ENCODE data around the gene SGTA.
"Not testable (repeated sequence)": the region's sequence is repeated elsewhere in the genome, so short reads cannot be mapped to it uniquely, and the experiment has no call there.

SGTA gene

GRCh38 chr19:2795827-2796658 lies 13.0 kb upstream of the SGTA start:
- DNase-seq (ENCODE audit: low read depth in 2 of 2, low spot score in 1 of 2): no peak

DNA sequence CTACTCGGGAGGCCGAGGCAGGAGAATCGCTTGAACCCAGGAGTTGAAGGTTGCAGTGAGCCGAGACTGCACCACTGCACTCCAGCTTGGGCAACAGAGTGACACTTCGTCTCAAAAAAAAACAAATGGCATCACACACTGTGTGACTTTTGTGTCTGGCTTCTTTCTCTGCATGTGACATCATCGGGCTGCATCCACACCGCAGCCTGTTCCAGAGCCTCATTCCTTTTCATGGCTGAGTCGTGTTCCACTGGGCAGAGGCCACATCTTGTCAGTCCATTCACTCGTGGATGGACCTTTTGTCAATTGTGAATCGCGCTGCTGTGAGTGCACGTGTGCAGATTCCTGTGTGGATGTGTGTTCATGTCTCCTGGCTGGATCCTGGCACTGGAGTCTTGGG lies 10.5 kb upstream of the SGTA start:
- DNase-seq (ENCODE audit: low read depth in 2 of 2, low spot score in 1 of 2): no peak

GRCh38 chr19:2793126-2793525 lies 10.1 kb upstream of the SGTA start:
- no peak for DNase-seq (ENCODE audit: low read depth in 2 of 2, low spot score in 1 of 2)

DNA sequence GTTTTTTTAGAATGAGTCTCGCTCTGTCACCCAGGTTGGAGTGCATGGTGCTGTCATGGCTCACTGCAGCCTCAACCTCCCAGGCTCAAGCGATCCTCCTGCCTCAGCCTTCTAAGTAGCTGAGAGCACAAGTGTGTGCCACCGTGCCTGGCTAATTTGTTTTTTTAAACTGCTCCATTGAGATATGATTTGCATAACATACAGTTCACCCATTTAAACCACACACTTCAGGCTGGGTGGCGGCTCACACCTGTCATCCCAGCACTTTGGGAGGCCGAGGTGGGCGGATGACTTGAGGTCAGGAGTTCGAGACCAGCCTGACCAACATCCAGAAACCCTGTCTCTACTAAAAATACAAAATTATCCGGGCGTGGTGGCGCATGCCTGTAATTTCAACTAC lies 9.6 kb upstream of the SGTA start:
- DNase-seq (ENCODE audit: low read depth in 2 of 2, low spot score in 1 of 2): not testable (repeated sequence)

GRCh38 chr19:2791876-2792275 lies 8.8 kb upstream of the SGTA start:
- DNase-seq (ENCODE audit: low read depth in 2 of 2, low spot score in 1 of 2): no peak

- no peak for DNase-seq (ENCODE audit: low read depth in 2 of 2, low spot score in 1 of 2)
These were observed 8.4 kb upstream of the SGTA start for GRCh38 chr19:2791440-2791839.

- no peak for DNase-seq (ENCODE audit: low read depth in 2 of 2, low spot score in 1 of 2)
These were observed 7.6 kb upstream of the SGTA start for GRCh38 chr19:2790557-2791271.

DNA sequence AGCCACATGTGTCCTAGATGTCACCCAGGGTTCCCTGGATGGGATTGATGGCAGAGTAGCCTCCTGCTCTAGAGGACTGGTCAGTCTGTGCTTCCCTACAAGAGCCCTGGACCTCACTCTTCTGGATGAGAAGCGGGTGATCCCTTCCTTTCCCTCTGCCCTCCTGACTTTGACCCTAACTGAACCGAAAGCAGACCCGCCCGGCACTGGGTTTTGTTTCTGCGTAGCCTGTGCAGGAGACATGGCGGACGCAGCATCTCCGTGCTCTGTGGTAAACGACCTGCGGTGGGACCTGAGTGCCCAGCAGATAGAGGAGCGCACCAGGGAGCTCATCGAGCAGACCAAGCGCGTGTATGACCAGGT lies 7.1 kb upstream of the SGTA start:
- no peak for DNase-seq (ENCODE audit: low read depth in 2 of 2, low spot score in 1 of 2)

DNA sequence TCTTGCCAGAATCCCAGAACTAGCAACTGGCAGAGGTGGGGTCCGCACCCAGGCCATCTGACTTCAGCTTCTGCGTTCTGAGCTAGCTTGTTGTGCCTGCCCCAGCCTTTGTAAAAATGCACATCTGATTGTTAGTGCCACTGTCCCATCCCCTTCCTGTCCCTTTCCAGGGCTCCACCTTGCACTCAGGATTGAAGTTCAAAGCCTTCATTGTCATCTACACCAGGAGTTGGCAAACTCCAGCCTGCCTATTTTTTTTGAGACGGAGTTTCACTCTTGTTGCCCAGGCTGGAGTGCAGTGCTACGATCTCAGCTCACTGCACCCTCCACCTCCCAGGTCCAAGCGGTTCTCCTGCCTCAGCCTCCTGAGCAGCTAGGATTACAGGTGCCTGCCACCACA lies 5.2 kb upstream of the SGTA start:
- no peak for DNase-seq (ENCODE audit: low read depth in 2 of 2, low spot score in 1 of 2)

- DNase-seq (ENCODE audit: low read depth in 2 of 2, low spot score in 1 of 2): no peak
These were observed 4.0 kb upstream of the SGTA start for GRCh38 chr19:2787115-2787514.

DNA sequence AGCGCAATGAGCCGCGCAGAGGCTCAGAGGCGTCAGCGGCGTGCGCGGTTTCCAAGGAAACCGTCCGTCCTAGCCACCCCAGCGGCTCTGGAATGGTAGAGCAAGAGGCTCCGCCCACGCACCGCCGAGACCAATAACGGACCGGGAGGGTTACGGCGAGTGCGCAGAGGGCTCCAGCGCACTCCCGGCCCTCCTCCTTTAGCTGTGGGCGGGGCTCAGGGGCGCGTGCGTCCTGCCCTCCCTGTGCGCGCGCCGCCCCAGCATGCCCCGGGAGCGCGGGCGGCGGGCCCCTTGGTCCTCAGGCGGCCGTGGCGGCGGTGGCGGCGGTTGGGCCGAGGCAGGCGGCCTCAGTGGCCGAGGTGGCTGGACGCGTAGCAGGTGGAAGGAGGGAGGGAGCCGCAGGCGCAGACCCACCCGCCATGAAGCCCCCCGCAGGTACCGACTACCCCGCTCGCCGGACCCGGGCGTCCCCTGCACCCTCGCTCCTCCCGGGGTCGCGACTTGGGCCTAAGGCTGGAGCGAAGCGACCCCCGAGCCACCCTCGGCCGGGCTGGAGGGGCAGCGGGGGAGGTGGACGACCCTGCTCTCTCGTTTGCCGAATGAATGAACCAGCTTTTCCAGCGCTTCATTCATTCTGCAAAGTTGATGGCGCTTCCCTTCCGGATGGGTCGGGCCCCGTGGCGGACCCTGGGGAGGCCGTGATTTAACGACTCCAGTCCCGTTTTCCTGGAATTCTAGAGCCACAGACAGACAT lies 2.3 kb upstream of the SGTA start, which contains the start of gene THOP1:
TSS of gene THOP1 (plus strand) at position 260 of the 754 bp plus-strand sequence. CDS start at position 420, 160 bp downstream.
- DNase-seq (ENCODE audit: low read depth in 2 of 2, low spot score in 1 of 2): peak; percentile 99

- no peak for DNase-seq (ENCODE audit: low read depth in 2 of 2, low spot score in 1 of 2)
These were observed 690 bp upstream of the SGTA start for GRCh38 chr19:2783781-2784145.

DNA sequence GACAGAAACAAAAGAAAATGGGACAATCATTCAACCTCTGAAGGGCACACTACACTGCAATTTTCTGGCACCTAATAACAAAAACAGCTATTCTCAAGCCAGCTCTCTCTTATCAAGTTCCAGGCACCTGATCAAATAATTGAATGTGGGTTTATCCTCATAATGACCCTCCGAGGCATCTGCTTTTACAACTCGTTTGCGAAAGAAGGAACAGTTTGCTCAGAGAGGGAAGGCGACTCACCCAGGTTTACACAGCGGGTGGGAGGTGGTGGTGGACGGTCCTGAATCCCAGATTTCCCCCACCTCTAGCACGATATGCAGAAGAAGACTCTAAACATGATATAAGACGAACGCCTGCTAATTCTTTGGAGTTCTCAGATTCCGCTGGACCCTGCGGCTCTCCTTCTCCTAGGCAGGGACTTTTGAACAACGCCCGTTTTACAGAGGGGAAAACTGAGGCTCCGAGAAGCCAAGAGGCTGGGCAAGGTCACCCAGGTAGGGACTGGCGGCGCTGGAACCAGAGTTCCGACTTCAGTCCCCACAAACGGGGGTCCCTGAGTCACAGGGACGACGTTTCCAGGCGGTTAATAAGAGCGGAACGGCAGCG lies 641 bp downstream of the SGTA start:
- DNase-seq (ENCODE audit: low read depth in 2 of 2, low spot score in 1 of 2): no peak

DNA sequence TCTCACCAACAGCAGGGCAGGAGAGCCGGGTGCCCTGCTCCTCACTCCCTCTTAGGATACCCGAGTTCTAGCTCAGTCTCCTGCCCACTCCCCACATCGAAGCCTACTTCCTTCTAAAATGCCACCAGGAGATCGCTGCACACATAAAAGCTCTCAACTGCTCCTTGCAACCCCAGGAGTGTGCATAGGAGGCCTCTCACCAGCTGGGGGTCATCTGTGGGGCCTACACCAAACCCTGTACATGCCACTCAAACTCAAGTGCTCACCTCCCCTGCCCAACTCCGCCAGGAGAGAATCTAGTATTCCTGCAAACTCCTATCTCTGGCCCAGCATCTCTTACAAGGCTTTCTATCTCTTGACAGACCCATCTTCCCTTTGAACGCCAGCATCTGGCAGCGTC lies 2.8 kb downstream of the SGTA start:
- no peak for DNase-seq (ENCODE audit: low read depth in 2 of 2, low spot score in 1 of 2)

DNA sequence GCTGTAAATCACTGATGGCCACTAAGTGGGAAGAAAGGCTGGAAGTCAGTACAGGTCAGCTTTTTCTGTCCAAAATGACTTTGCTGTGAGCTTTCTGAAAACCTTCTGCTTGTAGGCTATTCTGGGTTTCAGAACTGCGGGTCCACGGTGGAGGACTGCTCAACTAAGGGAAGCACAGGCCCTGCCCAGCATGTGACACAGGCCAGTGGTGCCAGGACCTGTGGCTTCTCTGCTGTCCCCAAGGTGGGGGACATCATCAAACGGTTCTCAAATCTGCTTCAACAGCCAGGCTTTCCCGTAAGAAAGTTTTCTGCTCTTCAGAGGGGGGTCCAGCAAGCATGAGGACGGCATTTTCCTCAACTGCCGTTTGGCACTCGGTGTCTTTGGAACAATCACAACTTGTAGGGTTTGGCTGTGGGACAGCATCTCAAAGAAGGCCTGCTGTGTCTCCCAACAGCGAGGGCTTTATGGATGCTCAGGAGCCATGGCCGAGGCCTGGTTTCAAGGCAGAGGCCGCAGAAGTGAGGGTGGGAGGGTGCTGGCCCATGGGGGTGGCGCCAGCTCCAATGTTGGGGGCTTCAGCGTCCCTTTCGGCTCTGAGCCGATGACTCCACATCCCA lies 3.8 kb downstream of the SGTA start:
- DNase-seq (ENCODE audit: low read depth in 2 of 2, low spot score in 1 of 2): no peak

DNA sequence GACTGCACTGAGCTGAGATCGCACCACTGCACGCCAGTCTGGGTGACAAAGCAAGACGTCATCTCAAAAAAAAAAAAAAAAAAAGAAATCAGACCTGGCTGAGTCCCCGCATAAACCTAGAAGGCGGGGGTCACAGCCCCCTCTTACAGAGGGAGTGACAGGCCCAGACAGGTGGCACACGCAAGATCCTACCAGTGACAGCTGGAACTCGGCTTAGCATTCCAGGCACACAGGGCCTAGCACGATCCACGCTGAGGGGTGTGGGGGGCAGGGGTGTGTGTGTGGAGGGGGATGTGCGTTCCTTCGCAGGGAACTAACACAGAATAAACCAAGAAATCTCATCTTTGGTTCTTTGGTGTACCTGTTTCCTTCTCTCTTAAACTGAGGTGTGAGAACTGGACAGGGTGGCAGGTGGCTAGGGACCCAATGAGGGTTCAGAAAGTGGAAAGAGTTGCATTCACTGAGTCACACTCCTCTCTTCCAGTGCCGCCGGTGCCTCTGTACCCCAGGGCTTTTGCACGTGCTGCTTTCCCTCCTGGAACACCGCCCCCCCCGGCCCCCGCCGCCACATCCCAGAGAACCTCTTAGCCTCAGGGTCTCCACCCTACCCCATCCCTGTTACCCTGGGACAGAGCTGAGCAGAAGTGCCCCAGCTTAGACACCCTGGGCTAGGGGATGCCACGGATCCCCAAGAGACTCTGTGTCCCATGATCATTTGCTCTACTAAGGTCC lies 5.0 kb downstream of the SGTA start:
- DNase-seq (ENCODE audit: low read depth in 2 of 2, low spot score in 1 of 2): no peak

DNA sequence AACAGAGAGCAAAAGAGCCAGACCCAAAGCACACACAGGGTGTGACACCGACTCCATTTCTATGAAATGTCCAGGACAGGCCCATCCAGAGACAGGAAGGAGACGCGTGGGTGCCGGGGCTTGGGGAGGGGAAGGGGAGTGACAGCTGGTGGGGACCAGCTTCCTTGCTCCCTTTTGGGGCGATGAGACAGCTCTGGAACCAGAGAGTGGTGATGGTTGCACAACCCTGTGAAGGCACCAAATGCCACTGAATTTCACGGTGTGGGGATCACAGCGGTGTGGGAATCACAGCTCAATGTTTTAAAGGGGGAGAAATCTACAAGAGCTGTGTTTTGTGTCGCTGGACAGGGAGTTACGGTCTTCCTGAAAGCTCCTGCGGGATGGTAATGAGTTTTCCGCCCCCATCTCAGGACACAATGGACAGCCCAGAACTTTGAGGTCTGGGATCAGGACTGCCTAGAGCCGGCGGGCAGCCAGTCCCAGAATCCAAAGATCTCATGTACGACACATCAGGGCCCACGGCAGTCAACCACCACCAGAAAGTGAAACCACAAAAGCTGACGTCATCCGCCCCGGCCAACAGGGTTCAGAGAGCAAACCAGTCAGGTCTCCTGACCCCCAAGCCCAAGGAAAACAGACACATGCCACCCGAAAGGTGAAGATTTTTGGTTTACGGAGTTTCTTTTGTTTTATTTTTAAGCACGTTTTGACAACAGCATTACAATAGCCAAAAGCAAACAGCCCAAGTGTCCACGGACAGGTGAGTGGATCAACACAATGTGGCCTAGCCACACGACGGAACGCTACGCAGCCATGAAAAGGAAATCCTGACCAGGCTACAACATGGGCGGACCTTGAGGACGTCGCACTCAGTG lies 7.3 kb downstream of the SGTA start:
- DNase-seq (ENCODE audit: low read depth in 2 of 2, low spot score in 1 of 2): peak; percentile 47 to 56

DNA sequence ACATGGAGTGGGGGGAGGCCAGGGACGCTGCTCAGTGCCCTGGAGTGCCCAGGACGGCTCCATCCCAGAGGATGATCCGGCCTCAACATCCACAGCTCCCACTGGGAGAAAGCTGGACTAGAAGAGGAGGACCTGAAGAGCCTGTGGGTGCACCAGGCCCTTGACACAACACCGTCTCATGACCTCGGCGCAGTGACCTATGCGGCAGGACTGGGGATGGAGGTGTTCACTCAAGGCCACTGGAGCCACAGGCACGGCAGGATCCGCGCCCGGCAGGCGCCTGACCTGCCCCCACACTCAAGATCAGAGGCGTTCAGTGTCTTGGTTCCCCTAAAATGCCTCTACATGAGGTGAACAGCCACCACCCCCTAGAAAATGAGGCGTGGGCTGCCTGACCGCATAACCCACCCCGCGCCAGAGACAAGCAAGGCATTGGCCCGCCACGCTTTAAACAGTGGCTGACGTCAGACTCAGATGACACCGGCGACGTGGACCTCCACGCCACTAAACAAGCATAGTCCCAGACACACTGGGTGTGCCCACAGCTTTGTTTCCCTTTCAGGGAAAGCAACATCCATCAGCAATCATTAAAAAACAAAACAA lies 8.0 kb downstream of the SGTA start:
- DNase-seq (ENCODE audit: low read depth in 2 of 2, low spot score in 1 of 2): no peak

- DNase-seq (ENCODE audit: low read depth in 2 of 2, low spot score in 1 of 2): no peak
These were observed 8.9 kb downstream of the SGTA start for GRCh38 chr19:2774083-2774679.

Measured in stimulated activated CD8-positive, alpha-beta memory T cell treated with anti-CD3 and anti-CD28 coated beads, Interleukin-4, amount 100 ng/mL, for 4 hours (primary cell).